ENCODE results near the gene NEU1. TPM values are rescaled to one million over a fixed set of nuclear protein-coding genes. Genes with fewer than 3 reads are reported as not detected.

Gene NEU1
- total and polyA plus RNA-seq, 5 donors from 2014 or later, result 26.4 to 32.4 (median 29.1) TPM

GRCh38 chr6:31906122-31906521 is 43.5 kb upstream of the NEU1 start:
- peak overlapping the region in 1 of 4 donors; percentile 77 for H3K4me3 Mint-ChIP-seq
- DNase-seq (no peak), ATAC-seq (ENCODE audit: low read depth in 2 of 2) (no peak)
- H3K27me3 ChIP-seq (ENCODE audit: control insufficient read depth, insufficient read depth, low read length), result peaks cover 3% of the 10 kb centered on the region
- peaks cover 0 to 12% (median 8%) of the 10 kb centered on the region in 4 donors for H3K4me1 Mint-ChIP-seq
- H3K4me3 ChIP-seq (ENCODE audit: low read depth, low read length), result no peak overlapping the region
- H3K36me3 Mint-ChIP-seq, result no peaks in the 10 kb centered on the region
- no peak overlapping the region for H3K27ac Mint-ChIP-seq
- peaks cover 12% of the 10 kb centered on the region for H3K4me1 ChIP-seq (ENCODE audit: control insufficient read depth, insufficient read depth, low read length, poor library complexity, severe bottlenecking)
- peaks cover 0 to 2% (median 0%) of the 10 kb centered on the region in 7 donors for H3K9me3 Mint-ChIP-seq
- H3K27me3 Mint-ChIP-seq, result peaks cover 15% of the 10 kb centered on the region
- no peaks in the 10 kb centered on the region for H3K36me3 ChIP-seq (ENCODE audit: control insufficient read depth, insufficient read depth, low read length)
- H3K9me3 ChIP-seq (ENCODE audit: control insufficient read depth in 2 of 2, low read length in 2 of 2), result no peaks in the 10 kb centered on the region
- no peak overlapping the region for H3K27ac ChIP-seq (ENCODE audit: insufficient read depth, low read length, poor library complexity, severe bottlenecking)

GRCh38 chr6:31905041-31905440 is 42.4 kb upstream of the NEU1 start:
- ATAC-seq (ENCODE audit: low read depth in 2 of 2) (no peak), DNase-seq (no peak)
- Histone ChIP-seq H3K27ac (ENCODE audit: insufficient read depth, low read length, poor library complexity, severe bottlenecking) (no peak overlapping the region), H3K27me3 (ENCODE audit: control insufficient read depth, insufficient read depth, low read length) (peaks cover 3% of the 10 kb centered on the region), H3K4me3 (ENCODE audit: low read depth, low read length) (no peak overlapping the region), H3K4me1 (ENCODE audit: control insufficient read depth, insufficient read depth, low read length, poor library complexity, severe bottlenecking) (peaks cover 12% of the 10 kb centered on the region), H3K9me3 (ENCODE audit: control insufficient read depth in 2 of 2, low read length in 2 of 2) (no peaks in the 10 kb centered on the region), H3K36me3 (ENCODE audit: control insufficient read depth, insufficient read depth, low read length) (no peaks in the 10 kb centered on the region)
- Mint-ChIP-seq H3K27ac (no peak overlapping the region), H3K36me3 (no peaks in the 10 kb centered on the region), H3K4me3 (peak overlapping the region in 1 of 4 donors; percentile 64), H3K9me3 (peaks cover 0 to 2% (median 0%) of the 10 kb centered on the region in 7 donors), H3K27me3 (peaks cover 15% of the 10 kb centered on the region), H3K4me1 (peaks cover 0 to 12% (median 10%) of the 10 kb centered on the region in 4 donors)

GRCh38 chr6:31903957-31904356 is 41.3 kb upstream of the NEU1 start:
- H3K27ac Mint-ChIP-seq, result no peak overlapping the region
- Histone ChIP-seq H3K27ac (ENCODE audit: insufficient read depth, low read length, poor library complexity, severe bottlenecking) (no peak overlapping the region), H3K36me3 (ENCODE audit: control insufficient read depth, insufficient read depth, low read length) (no peaks in the 10 kb centered on the region), H3K4me1 (ENCODE audit: control insufficient read depth, insufficient read depth, low read length, poor library complexity, severe bottlenecking) (peaks cover 21% of the 10 kb centered on the region), H3K9me3 (ENCODE audit: control insufficient read depth in 2 of 2, low read length in 2 of 2) (no peaks in the 10 kb centered on the region), H3K4me3 (ENCODE audit: low read depth, low read length) (no peak overlapping the region), H3K27me3 (ENCODE audit: control insufficient read depth, insufficient read depth, low read length) (peaks cover 3% of the 10 kb centered on the region)
- peaks cover 15% of the 10 kb centered on the region for H3K27me3 Mint-ChIP-seq
- H3K4me3 Mint-ChIP-seq, result no peak overlapping the region
- peaks cover 0 to 19% (median 16%) of the 10 kb centered on the region in 4 donors for H3K4me1 Mint-ChIP-seq
- DNase-seq (no peak), ATAC-seq (ENCODE audit: low read depth in 2 of 2) (no peak)
- H3K9me3 Mint-ChIP-seq, result peaks cover 0 to 2% (median 0%) of the 10 kb centered on the region in 7 donors
- no peaks in the 10 kb centered on the region for H3K36me3 Mint-ChIP-seq

GRCh38 chr6:31901953-31902643 is 39.5 kb upstream of the NEU1 start, which contains the start of gene ZBTB12:
TSS of gene ZBTB12 (minus strand) at chr6:31902086. CDS start at chr6:31901305, 781 bp downstream.
- peak within 1 kb of the TSS; percentile 63 for H3K27ac ChIP-seq (ENCODE audit: insufficient read depth, low read length, poor library complexity, severe bottlenecking)
- DNase-seq, result peak; percentile 80 to 84 (median 82)
- ATAC-seq (ENCODE audit: low read depth in 2 of 2), result peak; percentile 52 to 56
- no peaks in the 10 kb centered on the region for H3K9me3 ChIP-seq (ENCODE audit: control insufficient read depth in 2 of 2, low read length in 2 of 2)
- peaks cover 0 to 2% (median 0%) of the 10 kb centered on the region in 7 donors for H3K9me3 Mint-ChIP-seq
- H3K4me1 ChIP-seq (ENCODE audit: control insufficient read depth, insufficient read depth, low read length, poor library complexity, severe bottlenecking), result peaks cover 34% of the 10 kb centered on the region
- H3K4me3 Mint-ChIP-seq, result peak within 1 kb of the TSS; percentile 80 to 92 (median 89)
- peak within 1 kb of the TSS; percentile 66 for H3K4me3 ChIP-seq (ENCODE audit: low read depth, low read length)
- peaks cover 15% of the 10 kb centered on the region for H3K27me3 Mint-ChIP-seq
- H3K27me3 ChIP-seq (ENCODE audit: control insufficient read depth, insufficient read depth, low read length), result peaks cover 3% of the 10 kb centered on the region
- H3K4me1 Mint-ChIP-seq, result peaks cover 0 to 32% (median 21%) of the 10 kb centered on the region in 4 donors
- H3K36me3 Mint-ChIP-seq, result no peaks in the 10 kb centered on the region
- peak within 1 kb of the TSS; percentile 52 to 87 (median 87) for H3K27ac Mint-ChIP-seq
- H3K36me3 ChIP-seq (ENCODE audit: control insufficient read depth, insufficient read depth, low read length), result no peaks in the 10 kb centered on the region

- Mint-ChIP-seq H3K36me3 (no peaks in the 10 kb centered on the region), H3K4me1 (peaks cover 0 to 34% (median 22%) of the 10 kb centered on the region in 4 donors), H3K27ac (no peak overlapping the region), H3K4me3 (peak overlapping the region; percentile 73 to 80 (median 76)), H3K27me3 (peaks cover 9% of the 10 kb centered on the region), H3K9me3 (peaks cover 0 to under 1% (median 0%) of the 10 kb centered on the region in 7 donors)
- peaks cover 3% of the 10 kb centered on the region for H3K27me3 ChIP-seq (ENCODE audit: control insufficient read depth, insufficient read depth, low read length)
- H3K9me3 ChIP-seq (ENCODE audit: control insufficient read depth in 2 of 2, low read length in 2 of 2), result no peaks in the 10 kb centered on the region
- peak overlapping the region; percentile 63 for H3K27ac ChIP-seq (ENCODE audit: insufficient read depth, low read length, poor library complexity, severe bottlenecking)
- peaks cover 39% of the 10 kb centered on the region for H3K4me1 ChIP-seq (ENCODE audit: control insufficient read depth, insufficient read depth, low read length, poor library complexity, severe bottlenecking)
- DNase-seq, result peak; percentile 61 to 75 (median 68)
- ATAC-seq (ENCODE audit: low read depth in 2 of 2), result peak; percentile 31 to 32
- no peak overlapping the region for H3K4me3 ChIP-seq (ENCODE audit: low read depth, low read length)
- H3K36me3 ChIP-seq (ENCODE audit: control insufficient read depth, insufficient read depth, low read length), result no peaks in the 10 kb centered on the region
These were observed 38.9 kb upstream of the NEU1 start for GRCh38 chr6:31901415-31901952.

GRCh38 chr6:31900917-31901414 is 38.3 kb upstream of the NEU1 start:
- DNase-seq, result no peak
- peak overlapping the region in 2 of 3 donors; percentile 65 to 86 for H3K27ac Mint-ChIP-seq
- ATAC-seq (ENCODE audit: low read depth in 2 of 2), result no peak

GRCh38 chr6:31899882-31900722 is 37.5 kb upstream of the NEU1 start:
- Histone ChIP-seq H3K4me3 (ENCODE audit: low read depth, low read length) (no peak overlapping the region), H3K27me3 (ENCODE audit: control insufficient read depth, insufficient read depth, low read length) (no peaks in the 10 kb centered on the region), H3K27ac (ENCODE audit: insufficient read depth, low read length, poor library complexity, severe bottlenecking) (no peak overlapping the region), H3K36me3 (ENCODE audit: control insufficient read depth, insufficient read depth, low read length) (no peaks in the 10 kb centered on the region), H3K4me1 (ENCODE audit: control insufficient read depth, insufficient read depth, low read length, poor library complexity, severe bottlenecking) (peaks cover 43% of the 10 kb centered on the region), H3K9me3 (ENCODE audit: control insufficient read depth in 2 of 2, low read length in 2 of 2) (no peaks in the 10 kb centered on the region)
- H3K9me3 Mint-ChIP-seq, result no peaks in the 10 kb centered on the region
- H3K27ac Mint-ChIP-seq, result no peak overlapping the region
- no peaks in the 10 kb centered on the region for H3K36me3 Mint-ChIP-seq
- ATAC-seq (ENCODE audit: low read depth in 2 of 2) (no peak), DNase-seq (peak in 1 of 3 donors; percentile 4)
- H3K4me3 Mint-ChIP-seq, result peak overlapping the region; percentile 71 to 96 (median 84)
- peaks cover 0 to 44% (median 26%) of the 10 kb centered on the region in 4 donors for H3K4me1 Mint-ChIP-seq
- no peaks in the 10 kb centered on the region for H3K27me3 Mint-ChIP-seq

More at GRCh38 chr6:31900917-31901414, 38.3 kb upstream of the NEU1 start:
- Histone ChIP-seq H3K36me3 (ENCODE audit: control insufficient read depth, insufficient read depth, low read length) (no peaks in the 10 kb centered on the region), H3K4me1 (ENCODE audit: control insufficient read depth, insufficient read depth, low read length, poor library complexity, severe bottlenecking) (peaks cover 43% of the 10 kb centered on the region), H3K4me3 (ENCODE audit: low read depth, low read length) (no peak overlapping the region), H3K27me3 (ENCODE audit: control insufficient read depth, insufficient read depth, low read length) (peaks cover 2% of the 10 kb centered on the region), H3K27ac (ENCODE audit: insufficient read depth, low read length, poor library complexity, severe bottlenecking) (peak overlapping the region; percentile 63), H3K9me3 (ENCODE audit: control insufficient read depth in 2 of 2, low read length in 2 of 2) (no peaks in the 10 kb centered on the region)
- H3K27me3 Mint-ChIP-seq, result peaks cover 4% of the 10 kb centered on the region
- peak overlapping the region in 3 of 4 donors; percentile 73 to 77 (median 75) for H3K4me3 Mint-ChIP-seq
- H3K36me3 Mint-ChIP-seq, result no peaks in the 10 kb centered on the region
- no peaks in the 10 kb centered on the region for H3K9me3 Mint-ChIP-seq
- H3K4me1 Mint-ChIP-seq, result peaks cover 0 to 39% (median 24%) of the 10 kb centered on the region in 4 donors
